SJSA1 (cell line): ENCODE data around the gene CYP26C1. TPM values are rescaled to one million over a fixed set of nuclear protein-coding genes. Genes with fewer than 3 reads are reported as not detected.

ENCODE experiments used
- total RNA-seq: library from RNA; depleted of rRNA; stranded (reverse); fragments of >200 nt; shearing (Covaris generic); gene quantifications from 2 replicates; pipeline ENCODE4 v1.2.3, GENCODE V29; 2014; rRNA removed

Gene CYP26C1
- total RNA-seq, 1 experiment from 2014 or later: not detected

Other genes with a start within 250 kb of the CYP26C1 start
- 10.5 and 18.6 TPM in 2 replicates for gene EXOC6, start 212.3 kb upstream of the CYP26C1 start, total RNA-seq
- 1.2 and 1.7 TPM in 2 replicates for gene CYP26A1, start 13.1 kb downstream of the CYP26C1 start, total RNA-seq